Measurements from ENCODE around the gene TIMMDC1.

The TIMMDC1 gene

GRCh38 chr3:119498186-119499011, at the start of gene TIMMDC1:
TIMMDC1 (plus strand) TSS chr3:119498547; CDS start chr3:119498734, 187 bp downstream.
- peak; percentile 90 for DNase-seq (ENCODE audit: low read depth)

- DNase-seq (ENCODE audit: low read depth): no peak
Measured at GRCh38 chr3:119453822-119454221, 44.5 kb upstream of the TIMMDC1 start.

- no peak for DNase-seq (ENCODE audit: low read depth)
Measured at GRCh38 chr3:119456469-119456868, 41.9 kb upstream of the TIMMDC1 start.

- no peak for DNase-seq (ENCODE audit: low read depth)
Measured at GRCh38 chr3:119457246-119457645, 41.1 kb upstream of the TIMMDC1 start.

DNA sequence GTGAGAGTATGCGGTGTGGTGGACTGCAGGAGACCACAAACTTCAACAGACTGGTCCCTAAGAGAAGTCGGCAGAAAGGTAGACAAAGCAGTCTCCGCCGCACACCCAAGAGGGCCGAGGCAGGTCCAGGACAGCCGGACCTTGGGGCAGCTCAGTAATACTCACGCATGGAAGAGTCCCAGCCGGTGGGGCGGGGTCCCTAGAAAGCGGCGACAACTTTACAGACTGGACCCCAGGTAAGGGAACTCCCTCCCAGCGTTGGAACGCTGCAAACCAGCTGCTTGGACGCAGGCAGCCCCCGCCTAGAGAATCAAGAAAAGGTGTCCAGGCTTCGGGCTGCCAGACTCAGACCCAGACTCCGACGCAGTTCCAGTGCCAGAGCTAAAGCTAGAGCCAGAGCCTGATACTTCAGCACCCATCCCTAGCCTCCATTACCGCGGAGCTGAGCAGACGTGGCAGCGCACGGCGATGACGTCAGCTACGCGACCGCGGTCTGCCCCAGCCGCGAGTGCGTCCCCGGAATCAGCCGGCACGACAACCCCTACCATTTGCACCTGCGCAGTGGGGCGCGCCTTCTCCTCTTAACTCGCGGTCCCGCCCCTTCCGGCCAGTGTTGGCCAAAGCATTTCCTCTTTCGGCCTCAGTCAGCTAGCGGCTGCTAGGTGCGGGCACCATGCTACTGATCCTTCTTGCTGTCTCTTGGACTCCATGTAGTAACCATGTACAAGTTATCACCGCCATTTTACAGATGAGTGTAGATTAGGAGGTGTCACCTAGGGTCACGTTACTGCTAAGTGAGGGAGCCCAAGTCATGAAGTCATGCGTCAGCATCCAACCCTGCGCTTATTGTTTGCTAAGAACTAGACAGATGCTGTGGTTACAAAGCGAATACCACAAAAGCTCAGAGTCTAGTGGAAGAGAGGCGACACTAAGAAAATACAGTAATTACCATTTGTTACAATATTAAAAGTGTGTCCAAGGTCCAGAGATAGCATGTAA, 34.9 kb upstream of the TIMMDC1 start, which contains the start of gene TMEM39A:
Gene TMEM39A (minus strand): TSS at position 445 of the 999 bp plus-strand sequence. CDS start 1,541 bp downstream, outside the sequence.
- peak; percentile 96 for DNase-seq (ENCODE audit: low read depth)

DNA sequence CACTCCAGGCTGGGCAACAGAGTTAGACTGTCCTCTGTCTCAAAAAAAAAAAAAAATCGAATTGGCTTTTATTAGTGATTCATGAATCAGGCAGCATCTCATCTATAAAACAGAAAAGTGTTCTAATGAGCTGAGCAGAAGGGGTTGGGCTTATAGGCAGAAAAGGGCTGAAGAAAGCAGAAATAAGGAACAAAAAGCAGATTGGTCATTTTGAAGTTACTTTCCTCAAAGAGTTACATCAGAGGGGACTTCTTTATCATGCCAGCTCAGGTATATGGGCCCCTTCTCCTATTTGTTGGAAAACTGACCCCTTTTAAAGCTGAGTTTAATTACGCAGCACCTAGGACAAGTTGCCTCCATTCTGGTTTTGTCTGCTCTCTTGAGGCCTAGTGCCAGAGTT, 30.3 kb upstream of the TIMMDC1 start:
- DNase-seq (ENCODE audit: low read depth): no peak

- no peak for DNase-seq (ENCODE audit: low read depth)
Measured at GRCh38 chr3:119469418-119470189, 28.7 kb upstream of the TIMMDC1 start.

DNA sequence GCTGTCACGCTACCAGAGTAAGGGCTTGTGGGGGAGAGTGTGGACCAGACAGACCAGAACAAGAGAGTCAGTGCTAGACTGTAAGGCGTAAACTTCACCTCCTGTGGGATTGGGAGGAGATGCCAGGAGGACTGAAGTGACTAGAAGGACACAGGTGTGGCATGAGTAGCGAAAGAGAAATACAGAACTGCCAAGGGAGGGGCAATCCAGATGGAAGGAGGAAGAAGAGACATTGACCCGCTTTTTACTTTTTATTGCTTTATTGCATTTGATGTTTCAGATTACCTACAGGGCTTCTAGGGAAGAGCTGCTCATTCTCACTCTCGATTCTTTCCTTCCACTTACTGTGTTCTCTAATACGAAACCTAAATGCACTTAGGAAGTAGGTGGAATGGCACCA, 27.5 kb upstream of the TIMMDC1 start:
- DNase-seq (ENCODE audit: low read depth): no peak

- no peak for DNase-seq (ENCODE audit: low read depth)
Measured at GRCh38 chr3:119481079-119481478, 17.3 kb upstream of the TIMMDC1 start.

- DNase-seq (ENCODE audit: low read depth): no peak
Measured at GRCh38 chr3:119483101-119483500, 15.2 kb upstream of the TIMMDC1 start.

DNA sequence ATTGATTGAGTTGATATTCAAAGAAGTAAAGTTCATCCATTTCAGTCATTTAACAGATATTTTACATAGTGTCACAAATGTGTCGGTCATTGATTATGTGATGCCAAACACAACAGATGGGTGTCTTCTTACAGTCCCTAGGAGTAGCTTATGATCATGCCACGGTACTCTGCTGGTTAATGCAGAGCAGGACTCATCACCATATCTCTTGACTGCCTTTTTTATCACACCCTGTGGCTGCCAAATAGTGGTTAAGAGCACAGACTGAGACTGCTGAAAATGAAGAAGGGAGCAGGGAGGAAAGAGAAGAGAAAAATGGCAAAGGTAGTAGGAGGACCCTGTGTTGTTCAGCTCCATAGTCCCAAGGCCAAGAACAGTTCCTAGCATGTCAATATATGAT, 12.8 kb upstream of the TIMMDC1 start:
- no peak for DNase-seq (ENCODE audit: low read depth)

DNA sequence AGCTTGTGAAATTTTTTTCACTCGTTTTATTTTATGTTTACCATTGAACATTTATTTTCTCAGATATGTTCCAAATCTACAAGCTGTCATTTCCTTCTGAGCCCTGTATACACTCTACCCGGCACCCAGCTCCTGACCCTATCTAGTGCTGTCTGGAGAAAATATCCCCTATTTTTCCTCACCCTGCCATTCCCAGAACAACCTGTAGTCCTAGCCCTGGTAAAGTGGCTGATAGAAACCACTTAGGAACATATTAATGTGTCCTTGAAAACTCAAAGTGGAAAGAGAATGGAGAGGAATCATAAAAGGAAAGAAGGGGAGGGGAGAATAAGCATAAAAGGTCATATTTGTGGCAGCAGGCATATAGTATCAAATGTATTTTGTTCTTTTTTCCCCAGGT, 8.2 kb upstream of the TIMMDC1 start:
- DNase-seq (ENCODE audit: low read depth): no peak

DNA sequence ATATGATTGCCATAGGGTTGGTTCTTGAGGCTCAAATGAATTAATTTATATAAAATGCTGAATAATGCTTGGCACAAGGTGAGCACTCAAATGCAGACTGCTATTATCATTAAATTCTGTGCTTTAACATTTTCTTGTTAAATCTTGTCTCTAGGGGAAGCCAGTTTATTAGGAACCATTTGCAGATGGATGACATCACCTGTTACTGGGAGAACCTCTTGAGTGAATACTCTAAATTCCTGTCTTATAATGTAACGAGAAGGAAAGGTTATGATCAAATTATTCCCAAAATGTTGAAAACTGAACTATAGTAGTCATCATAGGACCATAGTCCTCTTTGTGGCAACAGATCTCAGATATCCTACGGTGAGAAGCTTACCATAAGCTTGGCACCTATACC, 6.2 kb upstream of the TIMMDC1 start:
- no peak for DNase-seq (ENCODE audit: low read depth)

DNA sequence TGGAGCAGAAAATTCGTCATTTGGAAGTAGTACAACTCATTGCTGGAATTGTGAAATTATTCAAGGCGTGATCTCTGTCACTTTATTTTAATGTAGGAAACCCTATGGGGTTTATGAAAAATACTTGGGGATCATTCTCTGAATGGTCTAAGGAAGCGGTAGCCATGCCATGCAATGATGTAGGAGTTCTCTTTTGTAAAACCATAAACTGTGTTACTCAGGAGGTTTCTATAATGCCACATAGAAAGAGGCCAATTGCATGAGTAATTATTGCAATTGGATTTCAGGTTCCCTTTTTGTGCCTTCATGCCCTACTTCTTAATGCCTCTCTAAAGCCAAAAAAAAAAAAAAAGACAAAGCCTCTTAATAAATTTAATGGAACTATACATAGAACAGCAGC, 5.5 kb upstream of the TIMMDC1 start:
- no peak for DNase-seq (ENCODE audit: low read depth)

GRCh38 chr3:119494597-119494996, 3.8 kb upstream of the TIMMDC1 start:
- no peak for DNase-seq (ENCODE audit: low read depth)

DNA sequence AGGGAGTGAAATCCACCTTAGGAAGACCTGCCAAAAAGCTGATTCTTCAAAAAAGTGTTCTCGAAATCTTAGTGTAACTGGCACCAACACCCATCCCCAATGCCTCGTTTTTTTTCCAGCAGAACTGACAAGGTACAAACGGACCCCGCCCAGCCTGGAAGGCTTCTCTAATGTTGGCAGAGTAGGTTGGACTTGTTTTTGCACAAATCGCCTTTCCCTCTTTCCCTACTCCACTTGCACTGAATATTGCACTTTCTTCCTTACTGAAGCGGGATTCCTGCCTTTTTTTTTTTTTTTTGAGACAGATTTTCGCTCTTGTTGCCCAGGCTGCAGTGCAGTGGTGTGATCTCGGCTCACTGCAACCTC, 544 bp upstream of the TIMMDC1 start:
- DNase-seq (ENCODE audit: low read depth): peak; percentile 5

DNA sequence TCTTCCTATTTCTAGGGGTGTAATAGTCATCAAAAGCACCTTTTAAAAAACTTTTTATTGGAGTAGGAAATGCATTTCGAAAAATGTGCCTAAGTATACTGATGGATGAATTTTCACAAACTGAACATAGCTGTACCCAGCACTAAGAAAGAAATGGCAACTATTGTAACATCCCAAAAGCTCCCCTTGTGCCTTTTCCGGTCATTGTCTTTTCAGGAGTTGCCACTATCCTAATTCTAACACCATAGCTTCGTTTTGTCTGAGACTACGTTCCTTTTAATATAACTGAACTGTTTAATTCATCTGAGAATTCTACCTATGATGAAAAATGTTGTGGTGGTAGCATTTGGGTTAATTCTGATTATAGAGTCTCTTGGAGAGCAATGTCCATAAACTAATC, 1.9 kb downstream of the TIMMDC1 start:
- DNase-seq (ENCODE audit: low read depth): no peak

GRCh38 chr3:119500901-119501300, 2.6 kb downstream of the TIMMDC1 start:
- DNase-seq (ENCODE audit: low read depth): no peak

DNA sequence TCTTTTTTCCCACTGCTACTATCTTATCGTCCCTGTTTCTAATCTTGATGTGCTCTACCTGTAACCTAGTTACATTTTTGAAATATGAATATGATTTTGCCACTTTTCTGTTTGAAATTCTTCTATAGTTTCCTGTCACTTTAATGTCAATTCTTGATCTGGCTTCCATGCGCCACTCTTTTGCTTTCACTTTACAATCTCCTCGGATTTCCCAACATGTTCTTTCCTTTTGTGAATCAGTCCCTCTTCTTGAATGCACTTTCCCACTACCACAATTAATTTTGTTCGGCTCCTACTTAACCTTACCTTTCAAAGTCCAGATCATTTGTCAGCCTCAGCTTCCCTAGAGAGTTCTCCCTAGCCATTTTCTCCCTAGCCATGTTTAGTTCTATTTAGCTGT, 8.3 kb downstream of the TIMMDC1 start:
- no peak for DNase-seq (ENCODE audit: low read depth)

- DNase-seq (ENCODE audit: low read depth): no peak
Measured at GRCh38 chr3:119507404-119507803, 9.1 kb downstream of the TIMMDC1 start.

GRCh38 chr3:119508172-119508845, 10.0 kb downstream of the TIMMDC1 start:
- DNase-seq (ENCODE audit: low read depth): no peak

All from fibroblast of the conjunctiva (primary cell).